Karpas-422 (cell line): ENCODE results near the gene TSHZ2. TPM values are rescaled to one million over a fixed set of nuclear protein-coding genes. Genes with fewer than 3 reads are reported as not detected.

Experiments
- DNase-seq: peaks from one replicate; pipeline ENCODE4 v3.0.0-alpha.2; 2015
- H2AFZ ChIP-seq: fragments of 200-600 bp; sonication (generic); 2 replicates; pipeline ENCODE4 v1.6.1; 2014; ENCODE audit warnings: antibody characterized with exemption, low read length, mixed read lengths
- H3K27ac ChIP-seq: fragments of 200-600 bp; sonication (generic); 2 replicates; pipeline ENCODE4 v1.5.1; 2014; ENCODE audit warnings: mild to moderate bottlenecking, low read length, moderate library complexity
- H3K27me3 ChIP-seq: fragments of 200-600 bp; sonication (generic); 2 replicates; pipeline ENCODE4 v1.6.1; 2014; ENCODE audit warnings: low read length, mixed read lengths
- H3K36me3 ChIP-seq: fragments of 200-600 bp; sonication (generic); 2 replicates; pipeline ENCODE4 v1.6.1; 2014; ENCODE audit warnings: low read length, mixed read lengths; ENCODE audit not compliant: insufficient read depth
- H3K4me1 ChIP-seq: fragments of 200-600 bp; sonication (generic); 2 replicates; pipeline ENCODE4 v1.6.1; 2014; ENCODE audit warnings: mild to moderate bottlenecking, low read length, mixed read lengths
- H3K4me2 ChIP-seq: fragments of 200-600 bp; sonication (generic); 2 replicates; pipeline ENCODE4 v1.6.1; 2014; ENCODE audit warnings: low read length, low read depth, mild to moderate bottlenecking; ENCODE audit not compliant: poor library complexity, severe bottlenecking
- H3K4me3 ChIP-seq: fragments of 200-600 bp; sonication (generic); 2 replicates; pipeline ENCODE4 v1.5.1; 2014; ENCODE audit warnings: mild to moderate bottlenecking, antibody characterized with exemption, low read length, mixed read lengths
- H3K79me2 ChIP-seq: fragments of 200-600 bp; sonication (generic); 2 replicates; pipeline ENCODE4 v1.6.1; 2014; ENCODE audit warnings: mild to moderate bottlenecking, low read length, mixed read lengths
- H3K9ac ChIP-seq: fragments of 200-600 bp; sonication (generic); 2 replicates; pipeline ENCODE4 v1.6.0; 2014; ENCODE audit warnings: low read length
- H3K9me2 ChIP-seq: fragments of 200-600 bp; sonication (generic), shearing (Covaris generic); replicated peaks from 2 replicates; pipeline ENCODE4 v1.6.0; 2014; ENCODE audit warnings: mild to moderate bottlenecking, low read length, moderate library complexity; ENCODE audit not compliant: insufficient read depth
- H3K9me3 ChIP-seq: fragments of 300-700, 200-600 bp; sonication (generic); 2 replicates; pipeline ENCODE4 v1.6.1; 2014; ENCODE audit warnings: low read length, mixed read lengths
- H4K20me1 ChIP-seq: fragments of 200-600 bp; sonication (generic); 2 replicates; pipeline ENCODE4 v1.6.1; 2014; ENCODE audit warnings: mild to moderate bottlenecking, antibody characterized with exemption, low read length, low read depth; ENCODE audit not compliant: insufficient read depth
- total RNA-seq: library from RNA; depleted of rRNA; stranded (reverse); fragments of >200 nt; shearing (Covaris generic); gene quantifications from 2 replicates; pipeline ENCODE4 v1.2.3, GENCODE V29; 2014; ENCODE audit warnings: low replicate concordance

TSHZ2 gene
- total RNA-seq, 1 experiment from 2014 or later, result not detected

GRCh38 chr20:53402233-53403005 is 430.3 kb downstream of the TSHZ2 start:
- no peak for DNase-seq
- Histone ChIP-seq H2AFZ (no peak overlapping the region), H3K27ac (no peak overlapping the region)

DNA sequence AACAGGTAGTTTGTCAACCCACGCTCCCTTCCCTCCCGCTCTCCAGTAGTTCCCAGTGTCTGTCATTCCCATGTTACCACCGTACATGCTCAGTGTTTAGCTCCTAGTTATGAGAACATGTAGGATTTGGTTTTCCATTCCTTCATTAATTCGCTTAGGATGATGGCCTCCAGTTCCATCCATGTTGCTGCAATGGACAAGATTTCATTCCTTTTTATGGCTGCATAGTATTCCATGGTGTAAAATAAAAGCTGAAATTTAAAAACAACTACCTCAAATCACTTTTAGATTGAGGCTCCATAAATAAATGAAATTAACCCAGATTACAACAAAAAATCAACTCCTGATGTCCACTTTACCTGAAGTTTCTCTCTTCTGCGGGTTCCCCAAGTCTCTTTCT is 430.9 kb downstream of the TSHZ2 start:
- H2AFZ ChIP-seq, result no peak overlapping the region
- H3K4me3 ChIP-seq, result no peak overlapping the region
- no peaks in the 10 kb centered on the region for H3K36me3 ChIP-seq
- H3K79me2 ChIP-seq, result no peaks in the 10 kb centered on the region
- H3K9me3 ChIP-seq, result peaks cover 28% of the 10 kb centered on the region
- no peak for DNase-seq
- H3K27me3 ChIP-seq, result no peaks in the 10 kb centered on the region
- H3K9me2 ChIP-seq, result no peaks in the 10 kb centered on the region
- no peak overlapping the region for H3K4me2 ChIP-seq
- no peaks in the 10 kb centered on the region for H4K20me1 ChIP-seq
- no peaks in the 10 kb centered on the region for H3K4me1 ChIP-seq
- no peak overlapping the region for H3K27ac ChIP-seq
- H3K9ac ChIP-seq, result no peak overlapping the region

More at GRCh38 chr20:53402233-53403005, 430.3 kb downstream of the TSHZ2 start:
- H3K9me3 ChIP-seq, result peaks cover 28% of the 10 kb centered on the region
- no peak overlapping the region for H3K4me3 ChIP-seq
- H3K9ac ChIP-seq, result no peak overlapping the region
- H3K27me3 ChIP-seq, result no peaks in the 10 kb centered on the region
- H3K9me2 ChIP-seq, result no peaks in the 10 kb centered on the region
- H3K4me1 ChIP-seq, result no peaks in the 10 kb centered on the region
- no peaks in the 10 kb centered on the region for H3K36me3 ChIP-seq
- H4K20me1 ChIP-seq, result no peaks in the 10 kb centered on the region
- no peaks in the 10 kb centered on the region for H3K79me2 ChIP-seq
- no peak overlapping the region for H3K4me2 ChIP-seq

- H3K27ac ChIP-seq, result no peak overlapping the region
- no peak overlapping the region for H3K4me3 ChIP-seq
- H4K20me1 ChIP-seq, result no peaks in the 10 kb centered on the region
- no peak for DNase-seq
- no peaks in the 10 kb centered on the region for H3K27me3 ChIP-seq
- no peaks in the 10 kb centered on the region for H3K9me2 ChIP-seq
- no peak overlapping the region for H3K4me2 ChIP-seq
- no peaks in the 10 kb centered on the region for H3K36me3 ChIP-seq
- H3K4me1 ChIP-seq, result no peaks in the 10 kb centered on the region
- no peaks in the 10 kb centered on the region for H3K79me2 ChIP-seq
- no peak overlapping the region for H3K9ac ChIP-seq
- no peak overlapping the region for H2AFZ ChIP-seq
- H3K9me3 ChIP-seq, result peaks cover 33% of the 10 kb centered on the region
Observed at GRCh38 chr20:53405139-53405538, 433.0 kb downstream of the TSHZ2 start.

GRCh38 chr20:53406580-53406979 is 434.4 kb downstream of the TSHZ2 start:
- Histone ChIP-seq H3K4me2 (no peak overlapping the region), H3K4me3 (no peak overlapping the region), H3K9ac (no peak overlapping the region), H3K4me1 (no peaks in the 10 kb centered on the region), H2AFZ (no peak overlapping the region), H3K79me2 (no peaks in the 10 kb centered on the region), H3K9me2 (no peaks in the 10 kb centered on the region), H3K36me3 (no peaks in the 10 kb centered on the region), H3K27ac (no peak overlapping the region), H4K20me1 (no peaks in the 10 kb centered on the region), H3K9me3 (peaks cover 28% of the 10 kb centered on the region), H3K27me3 (no peaks in the 10 kb centered on the region)
- no peak for DNase-seq

DNA sequence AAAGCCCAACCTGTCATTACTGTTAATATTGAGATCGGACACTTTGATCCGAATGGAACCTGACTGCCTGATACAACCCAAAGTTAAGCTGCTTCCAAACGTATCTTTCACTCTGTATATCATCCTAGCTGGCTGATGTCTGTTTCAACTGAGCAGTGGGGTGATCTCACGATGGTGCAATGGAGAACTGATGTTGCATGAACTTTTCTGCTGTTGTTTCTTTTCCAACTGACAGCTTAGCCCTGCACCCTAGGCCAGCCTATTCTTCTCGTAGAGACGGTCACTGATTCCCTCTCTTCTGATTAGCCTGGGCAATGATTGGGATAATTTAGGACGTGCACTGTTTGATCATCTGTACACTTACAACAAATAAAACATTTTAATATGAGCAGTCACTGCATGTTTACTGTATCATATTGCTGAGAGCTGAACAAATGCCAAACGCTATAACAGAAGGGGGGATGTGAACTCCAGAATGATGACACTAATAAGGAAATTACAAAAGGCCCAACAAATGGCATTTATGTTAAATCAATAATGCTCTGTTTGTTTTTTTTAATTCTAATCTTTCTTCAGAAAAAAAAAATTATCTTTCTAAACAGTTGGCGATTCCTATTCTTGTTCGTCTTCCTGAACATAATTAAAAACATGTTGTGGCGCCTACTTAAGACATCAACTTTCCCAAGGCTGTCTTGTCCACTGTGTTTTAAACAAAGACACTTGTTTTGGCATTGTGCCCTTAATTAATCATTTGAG is 436.7 kb downstream of the TSHZ2 start:
- no peaks in the 10 kb centered on the region for H3K27me3 ChIP-seq
- H3K9me3 ChIP-seq, result peaks cover 22% of the 10 kb centered on the region
- H3K4me1 ChIP-seq, result no peaks in the 10 kb centered on the region
- no peak overlapping the region for H3K27ac ChIP-seq
- H3K79me2 ChIP-seq, result no peaks in the 10 kb centered on the region
- DNase-seq, result no peak
- H3K9ac ChIP-seq, result no peak overlapping the region
- H2AFZ ChIP-seq, result no peak overlapping the region
- no peaks in the 10 kb centered on the region for H3K9me2 ChIP-seq
- no peaks in the 10 kb centered on the region for H3K36me3 ChIP-seq
- H3K4me2 ChIP-seq, result no peak overlapping the region
- H3K4me3 ChIP-seq, result no peak overlapping the region
- no peaks in the 10 kb centered on the region for H4K20me1 ChIP-seq

- Histone ChIP-seq H3K9me2 (no peaks in the 10 kb centered on the region), H4K20me1 (no peaks in the 10 kb centered on the region), H3K27ac (no peak overlapping the region), H3K9me3 (peaks cover 18% of the 10 kb centered on the region), H3K4me3 (no peak overlapping the region), H3K4me1 (no peaks in the 10 kb centered on the region), H3K36me3 (no peaks in the 10 kb centered on the region), H3K4me2 (no peak overlapping the region), H2AFZ (no peak overlapping the region), H3K9ac (no peak overlapping the region), H3K79me2 (no peaks in the 10 kb centered on the region), H3K27me3 (no peaks in the 10 kb centered on the region)
- DNase-seq, result no peak
Observed at GRCh38 chr20:53409447-53409717, 437.2 kb downstream of the TSHZ2 start.

DNA sequence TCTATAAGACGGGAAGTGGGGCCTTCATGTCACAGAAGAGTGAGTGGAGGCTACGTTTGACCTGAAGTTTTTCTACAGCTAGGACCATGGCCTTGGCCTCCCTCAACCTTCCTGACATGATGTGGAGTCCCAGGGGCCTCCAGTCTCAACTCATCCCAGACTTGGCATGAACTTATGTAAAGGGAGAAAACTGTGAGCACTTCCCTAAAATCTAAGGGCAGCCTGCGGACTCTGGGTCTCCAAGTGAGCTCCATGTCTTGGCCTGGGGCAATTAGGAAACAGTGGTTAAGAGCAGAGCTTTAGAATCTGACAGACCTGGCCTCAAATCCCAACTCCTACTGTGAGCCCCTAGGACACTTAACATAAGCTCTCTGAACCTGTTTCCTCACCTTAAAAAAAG is 439.0 kb downstream of the TSHZ2 start:
- Histone ChIP-seq H3K9me2 (no peaks in the 10 kb centered on the region), H3K9me3 (peaks cover 9% of the 10 kb centered on the region), H4K20me1 (no peaks in the 10 kb centered on the region), H3K27me3 (no peaks in the 10 kb centered on the region), H3K4me3 (no peak overlapping the region), H3K9ac (no peak overlapping the region), H3K27ac (no peak overlapping the region), H3K79me2 (no peaks in the 10 kb centered on the region), H3K4me2 (no peak overlapping the region), H3K36me3 (no peaks in the 10 kb centered on the region), H3K4me1 (no peaks in the 10 kb centered on the region), H2AFZ (no peak overlapping the region)
- no peak for DNase-seq

GRCh38 chr20:53411891-53412290 is 439.7 kb downstream of the TSHZ2 start:
- Histone ChIP-seq H3K4me1 (no peaks in the 10 kb centered on the region), H3K27me3 (no peaks in the 10 kb centered on the region), H3K9me2 (no peaks in the 10 kb centered on the region), H2AFZ (no peak overlapping the region), H3K4me2 (no peak overlapping the region), H3K27ac (no peak overlapping the region), H3K36me3 (no peaks in the 10 kb centered on the region), H3K4me3 (no peak overlapping the region), H3K79me2 (no peaks in the 10 kb centered on the region), H4K20me1 (no peaks in the 10 kb centered on the region), H3K9me3 (peaks cover 9% of the 10 kb centered on the region), H3K9ac (no peak overlapping the region)
- no peak for DNase-seq
